ENCODE data around the gene ZNF567. TPM values are rescaled to one million over a fixed set of nuclear protein-coding genes. Genes with fewer than 3 reads are reported as not detected.
"Not testable (repeated sequence)": the region's sequence is repeated elsewhere in the genome, so short reads cannot be mapped to it uniquely, and the experiment has no call there.

The ZNF567 gene
- total RNA-seq, 6 experiments from 2014 or later: 2.9 to 5.8 (median 4.2) TPM

DNA sequence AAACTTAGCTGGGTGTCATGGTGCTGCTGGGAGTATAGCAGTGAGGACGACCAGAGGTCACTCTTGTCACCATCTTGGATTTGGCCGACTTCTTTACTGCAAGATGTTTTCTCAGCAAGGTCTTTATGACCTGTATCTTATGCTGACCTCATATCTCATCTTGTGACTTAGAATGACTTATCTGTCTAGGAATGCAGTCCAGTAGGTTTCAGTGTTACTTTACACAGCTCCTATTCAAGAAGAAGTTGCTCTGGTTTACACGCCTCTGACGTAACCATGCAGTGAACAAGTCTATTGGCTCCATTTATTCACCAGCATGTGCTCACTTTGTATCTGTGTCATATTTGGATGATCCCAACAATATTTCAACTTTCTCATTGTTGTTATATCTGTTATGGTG is 58.5 kb downstream of the ZNF567 start:
- TF ChIP-seq, protein P1, sequence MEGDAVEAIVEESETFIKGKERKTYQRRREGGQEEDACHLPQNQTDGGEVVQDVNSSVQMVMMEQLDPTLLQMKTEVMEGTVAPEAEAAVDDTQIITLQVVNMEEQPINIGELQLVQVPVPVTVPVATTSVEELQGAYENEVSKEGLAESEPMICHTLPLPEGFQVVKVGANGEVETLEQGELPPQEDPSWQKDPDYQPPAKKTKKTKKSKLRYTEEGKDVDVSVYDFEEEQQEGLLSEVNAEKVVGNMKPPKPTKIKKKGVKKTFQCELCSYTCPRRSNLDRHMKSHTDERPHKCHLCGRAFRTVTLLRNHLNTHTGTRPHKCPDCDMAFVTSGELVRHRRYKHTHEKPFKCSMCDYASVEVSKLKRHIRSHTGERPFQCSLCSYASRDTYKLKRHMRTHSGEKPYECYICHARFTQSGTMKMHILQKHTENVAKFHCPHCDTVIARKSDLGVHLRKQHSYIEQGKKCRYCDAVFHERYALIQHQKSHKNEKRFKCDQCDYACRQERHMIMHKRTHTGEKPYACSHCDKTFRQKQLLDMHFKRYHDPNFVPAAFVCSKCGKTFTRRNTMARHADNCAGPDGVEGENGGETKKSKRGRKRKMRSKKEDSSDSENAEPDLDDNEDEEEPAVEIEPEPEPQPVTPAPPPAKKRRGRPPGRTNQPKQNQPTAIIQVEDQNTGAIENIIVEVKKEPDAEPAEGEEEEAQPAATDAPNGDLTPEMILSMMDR (IDR thresholded peaks at IDR 0.05): no peak
- H3K4me3 Mint-ChIP-seq: no peak overlapping the region
- DNase-seq: no peak
- peaks cover 97% of the 10 kb centered on the region for H3K9me3 Mint-ChIP-seq
- no peak overlapping the region for H3K27ac Mint-ChIP-seq
- peaks cover 77% of the 10 kb centered on the region for H3K36me3 Mint-ChIP-seq (ENCODE audit: low read depth)
- no peaks in the 10 kb centered on the region for H3K4me1 Mint-ChIP-seq (ENCODE audit: low read depth)
- H3K27me3 Mint-ChIP-seq (ENCODE audit: insufficient read depth): peaks cover under 1% of the 10 kb centered on the region; the same call in 1 of the 2 replicates

DNA sequence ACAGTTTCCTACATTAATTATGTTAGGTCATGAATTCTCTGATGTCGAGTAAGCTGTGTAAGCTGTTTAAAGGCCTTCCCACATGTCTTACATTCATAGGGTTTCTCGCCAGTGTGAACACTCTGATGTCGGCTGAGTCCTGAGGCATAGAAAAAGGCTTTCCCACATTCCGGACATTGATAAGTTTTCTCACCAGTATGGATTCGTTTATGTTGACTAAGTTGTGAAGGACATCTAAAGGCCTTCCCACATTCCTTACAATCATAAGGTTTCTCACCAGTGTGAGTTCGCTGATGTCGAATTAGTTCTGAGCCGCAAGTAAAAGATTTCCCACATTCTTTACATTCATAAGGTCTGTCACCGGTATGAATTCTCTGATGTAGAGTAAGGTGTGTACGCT is 60.3 kb downstream of the ZNF567 start:
- peaks cover 81% of the 10 kb centered on the region for H3K36me3 Mint-ChIP-seq (ENCODE audit: low read depth)
- H3K27ac Mint-ChIP-seq: no peak overlapping the region
- TF ChIP-seq, protein P1 (IDR thresholded peaks at IDR 0.05): no peak
- H3K4me3 Mint-ChIP-seq: no peak overlapping the region
- no peak for DNase-seq
- no peaks in the 10 kb centered on the region for H3K27me3 Mint-ChIP-seq (ENCODE audit: insufficient read depth)
- H3K4me1 Mint-ChIP-seq (ENCODE audit: low read depth): no peaks in the 10 kb centered on the region
- peaks cover 97% of the 10 kb centered on the region for H3K9me3 Mint-ChIP-seq

DNA sequence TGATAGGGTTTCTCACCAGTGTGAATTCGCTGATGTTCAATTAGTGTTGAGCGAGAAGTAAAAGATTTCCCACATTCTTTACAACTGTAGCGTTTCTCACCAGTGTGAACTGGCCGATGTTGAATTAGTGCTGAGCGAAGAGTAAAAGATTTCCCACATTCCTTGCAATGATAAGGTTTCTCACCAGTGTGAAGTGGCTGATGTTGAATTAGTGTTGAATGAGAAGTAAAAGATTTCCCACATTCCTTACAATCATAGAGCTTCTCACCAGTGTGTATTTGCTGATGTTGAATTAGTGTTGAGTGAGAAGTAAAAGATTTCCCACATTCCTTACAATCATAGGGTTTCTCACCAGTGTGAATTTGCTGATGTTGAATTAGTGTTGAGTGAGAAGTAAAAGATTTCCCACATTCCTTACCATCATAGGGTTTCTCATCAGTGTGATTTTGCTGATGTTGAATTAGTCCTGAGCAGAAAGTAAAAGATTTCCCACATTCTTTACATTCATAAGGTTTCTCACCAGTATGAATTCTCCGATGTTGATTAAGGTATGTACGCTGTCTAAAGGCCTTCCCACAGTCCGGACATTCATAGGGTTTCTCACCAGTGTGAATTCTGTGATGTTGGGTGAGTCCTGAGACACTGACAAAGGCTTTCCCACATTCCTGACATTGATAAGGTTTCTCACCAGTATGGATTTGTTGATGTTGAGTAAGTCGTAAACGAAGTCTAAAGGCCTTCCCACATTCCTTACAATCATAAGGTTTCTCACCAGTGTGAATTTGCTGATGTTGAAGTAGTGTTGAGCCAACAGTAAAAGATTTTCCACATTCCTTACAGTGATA is 61.2 kb downstream of the ZNF567 start:
- DNase-seq: no peak
- H3K27me3 Mint-ChIP-seq (ENCODE audit: insufficient read depth): no peaks in the 10 kb centered on the region
- TF ChIP-seq, protein P1 (IDR thresholded peaks at IDR 0.05): no peak
- no peaks in the 10 kb centered on the region for H3K4me1 Mint-ChIP-seq (ENCODE audit: low read depth)
- H3K4me3 Mint-ChIP-seq: no peak overlapping the region
- peaks cover 82% of the 10 kb centered on the region for H3K36me3 Mint-ChIP-seq (ENCODE audit: low read depth)
- H3K27ac Mint-ChIP-seq: no peak overlapping the region
- peaks cover 93% of the 10 kb centered on the region for H3K9me3 Mint-ChIP-seq

DNA sequence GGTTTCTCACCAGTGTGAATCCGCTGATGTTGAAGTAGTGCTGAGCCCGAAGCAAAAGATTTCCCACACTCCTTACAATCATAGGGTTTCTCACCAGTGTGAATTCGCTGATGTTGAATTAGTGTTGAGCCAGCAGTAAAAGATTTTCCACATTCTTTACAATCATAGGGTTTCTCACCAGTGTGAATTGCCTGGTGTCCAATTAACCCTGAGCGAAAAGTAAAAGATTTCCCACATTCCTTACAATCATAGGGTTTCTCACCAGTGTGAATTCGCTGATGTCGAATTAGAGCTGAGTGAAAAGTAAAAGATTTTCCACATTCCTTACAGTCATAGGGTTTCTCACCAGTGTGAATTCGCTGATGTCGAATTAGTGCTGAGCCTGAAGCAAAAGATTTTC is 62.2 kb downstream of the ZNF567 start:
- not testable (repeated sequence) for H3K4me1 Mint-ChIP-seq (ENCODE audit: low read depth); H3K4me3 Mint-ChIP-seq; H3K27me3 Mint-ChIP-seq (ENCODE audit: insufficient read depth); H3K27ac Mint-ChIP-seq; DNase-seq
- H3K9me3 Mint-ChIP-seq: peaks cover 95% of the 10 kb centered on the region
- H3K36me3 Mint-ChIP-seq (ENCODE audit: low read depth): peaks cover 85% of the 10 kb centered on the region

DNA sequence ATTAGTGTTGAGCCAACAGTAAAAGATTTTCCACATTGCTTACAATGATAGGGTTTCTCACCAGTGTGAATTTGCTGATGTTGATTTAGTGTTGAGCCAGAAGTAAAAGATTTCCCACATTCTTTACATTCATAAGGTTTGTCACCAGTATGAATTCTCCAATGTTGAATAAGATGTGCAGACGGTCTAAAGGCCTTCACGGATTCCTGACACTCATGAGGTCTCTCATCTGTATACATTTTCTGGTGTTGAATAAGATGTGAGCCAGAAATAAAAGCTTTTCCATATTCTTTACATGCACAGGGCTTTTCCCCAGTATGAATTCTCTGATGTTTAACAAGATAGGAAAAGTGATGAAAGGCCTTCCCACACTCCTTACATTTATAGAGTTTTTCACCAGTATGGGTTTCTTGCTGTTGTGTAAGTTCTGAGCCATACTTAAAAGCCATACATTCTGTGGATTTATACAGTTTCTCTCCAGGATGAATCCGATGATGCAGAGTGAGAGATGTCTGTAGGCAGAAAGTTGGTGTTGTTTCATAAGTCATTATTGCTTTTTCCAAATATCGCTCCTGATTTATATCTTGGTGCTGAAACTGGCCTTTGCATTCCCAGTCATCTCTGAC is 62.8 kb downstream of the ZNF567 start:
- TF ChIP-seq, protein P1 (IDR thresholded peaks at IDR 0.05): no peak
- H3K4me1 Mint-ChIP-seq (ENCODE audit: low read depth): no peaks in the 10 kb centered on the region
- H3K27me3 Mint-ChIP-seq (ENCODE audit: insufficient read depth): no peaks in the 10 kb centered on the region
- no peak overlapping the region for H3K27ac Mint-ChIP-seq
- no peak for DNase-seq
- H3K36me3 Mint-ChIP-seq (ENCODE audit: low read depth): peaks cover 85% of the 10 kb centered on the region
- H3K9me3 Mint-ChIP-seq: peaks cover 95% of the 10 kb centered on the region
- H3K4me3 Mint-ChIP-seq: no peak overlapping the region

Other genes starting within 250 kb of the ZNF567 start
- 1 to 10 TPM; 5.2 to 6.7 (median 6.0) TPM for gene ZNF566, start 198.1 kb upstream of the ZNF567 start, total RNA-seq (2021; fragmentation: NEBNext Ultra II Directional; extraction: Animal tissue kit (Norgen Biotek cat#: 25700))
- 10 to 100 TPM in 2 of 6 experiments, 1 to 10 TPM in 4; 9.2 to 11.9 (median 9.8) TPM for gene ZNF260, start 159.3 kb upstream of the ZNF567 start, total RNA-seq (2021; fragmentation: NEBNext Ultra II Directional; extraction: Animal tissue kit (Norgen Biotek cat#: 25700))
- 1 to 10 TPM; 5.5 to 8.7 (median 7.5) TPM for gene ZNF529, start 114.3 kb upstream of the ZNF567 start, total RNA-seq (2021; fragmentation: NEBNext Ultra II Directional; extraction: Animal tissue kit (Norgen Biotek cat#: 25700))
- gene ZNF382, start 82.3 kb upstream of the ZNF567 start, total RNA-seq (2021; fragmentation: NEBNext Ultra II Directional; extraction: Animal tissue kit (Norgen Biotek cat#: 25700)): 1 to 10 TPM; 1.5 to 3.6 (median 2.5) TPM
- gene ZNF461, start 20.8 kb upstream of the ZNF567 start, total RNA-seq (2021; fragmentation: NEBNext Ultra II Directional; extraction: Animal tissue kit (Norgen Biotek cat#: 25700)): 1 to 10 TPM; 4.6 to 6.9 (median 6.5) TPM
- gene ZNF850, start 85.2 kb downstream of the ZNF567 start, total RNA-seq (2021; fragmentation: NEBNext Ultra II Directional; extraction: Animal tissue kit (Norgen Biotek cat#: 25700)): 1 to 10 TPM; 1.7 to 2.5 (median 1.9) TPM
- gene ZNF790, start 150.8 kb downstream of the ZNF567 start, total RNA-seq (2021; fragmentation: NEBNext Ultra II Directional; extraction: Animal tissue kit (Norgen Biotek cat#: 25700)): 1 to 10 TPM; 2.5 to 3.8 (median 3.0) TPM
- gene ZNF345, start 163.3 kb downstream of the ZNF567 start, total RNA-seq (2021; fragmentation: NEBNext Ultra II Directional; extraction: Animal tissue kit (Norgen Biotek cat#: 25700)): 1 to 10 TPM; 1.3 to 2.5 (median 1.8) TPM
- gene ZNF829, start 228.7 kb downstream of the ZNF567 start, total RNA-seq (2021; fragmentation: NEBNext Ultra II Directional; extraction: Animal tissue kit (Norgen Biotek cat#: 25700)): 1 to 10 TPM; 2.0 to 3.1 (median 2.9) TPM
- gene ZNF568, start 228.7 kb downstream of the ZNF567 start, total RNA-seq (2021; fragmentation: NEBNext Ultra II Directional; extraction: Animal tissue kit (Norgen Biotek cat#: 25700)): 1 to 10 TPM; 6.6 to 8.4 (median 6.9) TPM

All from HFFc6 (cell line).